Body of pancreas (tissue), 4 donors: ENCODE data around the gene RXRA. TPM values are rescaled to one million over a fixed set of nuclear protein-coding genes. Genes with fewer than 3 reads are reported as not detected.

ENCODE experiments used
- ATAC-seq: fragments of 150-250 bp; one replicate; pipeline ENCODE4 v1.9.1; 2016
- DNase-seq, 4 donors: peaks; one replicate each; pipeline ENCODE4 v3.0.0-alpha.2; 2019
- H3K27ac ChIP-seq, 4 donors: fragments of 200-600 bp; sonication (generic); 1 replicate in 3 of 4; 2 replicates in 1 of 4; pipeline versions ENCODE4 v1.5.1 to v1.6.1; 2016 to 2019; ENCODE audit warnings: mild to moderate bottlenecking in 1 of 4, mixed read lengths in 1 of 4, moderate library complexity in 1 of 4
- H3K27me3 ChIP-seq, 2 donors: fragments of 200-600 bp; sonication (generic); one replicate each; pipeline ENCODE4 v1.6.0; 2016; ENCODE audit warnings: mild to moderate bottlenecking in 1 of 2
- H3K36me3 ChIP-seq, 2 donors: fragments of 200-600 bp; sonication (generic); replicated peaks in 1 of 2; 2 replicates each; pipeline ENCODE4 v1.5.1; 2016; ENCODE audit warnings: low read depth in 2 of 2; ENCODE audit not compliant: insufficient read depth in 1 of 2
- H3K4me1 ChIP-seq: fragments of 200-600 bp; sonication (generic); one replicate; pipeline ENCODE4 v1.6.0; 2016
- H3K4me3 ChIP-seq, 2 donors: fragments of 200-600 bp; sonication (generic); 1 replicate in 1 of 2; 2 replicates in 1 of 2; pipeline ENCODE4 v1.5.1; 2016 to 2019
- H3K9me3 ChIP-seq, 3 donors: fragments of 200-600 bp; sonication (generic); 1 replicate in 2 of 3; 2 replicates in 1 of 3; pipeline ENCODE4 v1.5.1; 2016
- POLR2A ChIP-seq, 3 donors: fragments of 450-650 bp; IDR thresholded peaks; one replicate each; pipeline ENCODE4 v1.6.1; 2016; ENCODE audit warnings: antibody characterized with exemption in 3 of 3, mild to moderate bottlenecking in 2 of 3
- WGBS, 2 donors: methylation state at CpG; one replicate each; pipeline ENCODE4 v1.1.5; 2017; 5-methylcytosine and 5-hydroxymethylcytosine counted together
- intact Hi-C: fragments of 100-400 bp; cut with DNase I; formaldehyde crosslinking; loops from one replicate; pipeline ENCODE4 v1.15.1; 2023
- total RNA-seq, 2 donors: library from RNA; depleted of rRNA; stranded (reverse); fragments of >200 nt; gene quantifications; one replicate each; pipeline ENCODE4 v1.1.0, GENCODE V29; 2016
- TF ChIP-seq, protein P1 (sequence below), 7 experiments: fragments of 450-650 bp in 4 of 7; fragments of 200-600 bp in 3 of 7; sonication (generic) in 3 of 7; IDR thresholded peaks; one replicate each; pipeline ENCODE4 v1.5.1; 2016 to 2019; ENCODE audit warnings: antibody characterized with exemption in 7 of 7

The RXRA gene
- total RNA-seq, 2 donors from 2014 or later: 31.4 to 41.9 TPM

GRCh38 chr9:134401391-134401790, 75.1 kb downstream of the RXRA start:
- Histone ChIP-seq H3K4me3 (no peak overlapping the region), H3K4me1 (peaks cover 37% of the 10 kb centered on the region), H3K27me3 (no peaks in the 10 kb centered on the region), H3K36me3 (no peaks in the 10 kb centered on the region), H3K9me3 (no peaks in the 10 kb centered on the region), H3K27ac (no peak overlapping the region)
- no peak for DNase-seq
- 91 to 96% methylated on average over 14 to 18 of the region's 19 CpGs for WGBS, 2 donors
- intact Hi-C loops: no loop called here
- TF ChIP-seq POLR2A (IDR thresholded peaks at IDR 0.05): no peak
- TF ChIP-seq, protein P1, sequence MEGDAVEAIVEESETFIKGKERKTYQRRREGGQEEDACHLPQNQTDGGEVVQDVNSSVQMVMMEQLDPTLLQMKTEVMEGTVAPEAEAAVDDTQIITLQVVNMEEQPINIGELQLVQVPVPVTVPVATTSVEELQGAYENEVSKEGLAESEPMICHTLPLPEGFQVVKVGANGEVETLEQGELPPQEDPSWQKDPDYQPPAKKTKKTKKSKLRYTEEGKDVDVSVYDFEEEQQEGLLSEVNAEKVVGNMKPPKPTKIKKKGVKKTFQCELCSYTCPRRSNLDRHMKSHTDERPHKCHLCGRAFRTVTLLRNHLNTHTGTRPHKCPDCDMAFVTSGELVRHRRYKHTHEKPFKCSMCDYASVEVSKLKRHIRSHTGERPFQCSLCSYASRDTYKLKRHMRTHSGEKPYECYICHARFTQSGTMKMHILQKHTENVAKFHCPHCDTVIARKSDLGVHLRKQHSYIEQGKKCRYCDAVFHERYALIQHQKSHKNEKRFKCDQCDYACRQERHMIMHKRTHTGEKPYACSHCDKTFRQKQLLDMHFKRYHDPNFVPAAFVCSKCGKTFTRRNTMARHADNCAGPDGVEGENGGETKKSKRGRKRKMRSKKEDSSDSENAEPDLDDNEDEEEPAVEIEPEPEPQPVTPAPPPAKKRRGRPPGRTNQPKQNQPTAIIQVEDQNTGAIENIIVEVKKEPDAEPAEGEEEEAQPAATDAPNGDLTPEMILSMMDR (IDR thresholded peaks at IDR 0.05): no peak
- no peak for ATAC-seq

DNA sequence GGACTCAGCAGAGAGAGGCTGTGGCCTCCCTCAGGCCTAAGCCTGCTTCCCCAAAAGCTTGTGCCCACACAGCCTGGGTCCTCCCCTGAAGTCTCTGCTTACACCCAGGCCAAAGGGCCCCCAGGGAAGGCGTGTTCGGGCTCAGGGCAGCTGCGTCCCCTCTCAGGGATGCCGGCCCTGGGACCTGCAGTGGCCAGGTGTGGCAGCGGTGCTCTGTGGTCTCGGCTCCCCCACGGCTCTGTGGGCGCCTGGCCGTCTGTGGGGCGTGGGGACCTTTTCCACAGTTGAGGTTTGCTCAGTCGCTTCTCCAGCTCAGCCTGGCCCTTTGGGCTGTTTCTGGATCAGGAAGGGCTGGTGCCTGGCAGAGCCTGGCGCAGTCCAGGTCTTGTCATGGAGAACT, 75.9 kb downstream of the RXRA start:
- TF ChIP-seq POLR2A (IDR thresholded peaks at IDR 0.05): no peak
- TF ChIP-seq, protein P1 (IDR thresholded peaks at IDR 0.05): no peak
- H3K27ac ChIP-seq: no peak overlapping the region
- H3K27me3 ChIP-seq: no peaks in the 10 kb centered on the region
- peaks cover 45% of the 10 kb centered on the region for H3K4me1 ChIP-seq
- intact Hi-C loops: no loop called here
- no peak overlapping the region for H3K4me3 ChIP-seq
- DNase-seq (no peak), ATAC-seq (no peak)
- WGBS, 2 donors: 90% methylated on average over 11 of the region's 12 CpGs; no CpG with 5 or more reads in 1 of the 2 donors
- no peaks in the 10 kb centered on the region for H3K36me3 ChIP-seq
- H3K9me3 ChIP-seq: no peaks in the 10 kb centered on the region

- Histone ChIP-seq H3K4me3 (no peak overlapping the region), H3K27me3 (no peaks in the 10 kb centered on the region), H3K4me1 (peaks cover 56% of the 10 kb centered on the region), H3K27ac (peak overlapping the region in 1 of 4 donors; percentile 48), H3K9me3 (no peaks in the 10 kb centered on the region), H3K36me3 (no peaks in the 10 kb centered on the region)
- no peak for TF ChIP-seq POLR2A (IDR thresholded peaks at IDR 0.05)
- TF ChIP-seq, protein P1 (IDR thresholded peaks at IDR 0.05): no peak
- DNase-seq (no peak), ATAC-seq (no peak)
- intact Hi-C loops: no loop called here
- WGBS, 2 donors: 44% methylated on average over 11 of the region's 11 CpGs; no CpG with 5 or more reads in 1 of the 2 donors
Observed at GRCh38 chr9:134403292-134403681, 77.0 kb downstream of the RXRA start.

DNA sequence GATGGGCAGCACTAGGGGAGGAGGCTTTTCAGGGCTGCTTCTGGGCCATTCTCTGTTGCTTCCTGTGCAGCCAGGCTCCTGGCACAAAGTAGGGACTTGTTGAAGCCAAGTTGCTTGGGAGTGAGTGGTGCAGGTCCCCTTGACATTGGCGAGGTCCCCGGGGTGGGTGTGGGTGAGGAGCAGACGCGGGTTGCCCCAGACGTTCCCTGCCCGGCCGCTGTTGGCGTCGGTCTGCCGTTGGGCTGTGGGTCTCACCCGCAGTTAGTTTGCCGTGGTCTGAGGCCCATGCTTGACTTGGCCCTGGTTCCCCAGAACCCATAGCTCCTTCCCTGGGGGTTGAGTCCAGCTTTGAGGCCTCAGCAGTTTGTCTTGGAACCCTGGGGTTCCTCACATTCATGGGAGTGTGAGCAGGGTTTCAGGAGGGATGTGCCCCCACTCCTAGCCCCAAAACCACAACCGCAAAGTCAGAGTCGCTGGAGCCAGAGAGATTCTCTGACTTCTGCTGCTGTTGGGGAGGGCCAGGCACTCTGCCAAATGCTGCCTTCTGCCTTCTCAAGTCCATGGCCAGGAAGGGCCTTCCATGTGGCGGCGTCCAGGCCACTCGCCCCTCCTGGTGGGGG, 77.5 kb downstream of the RXRA start:
- intact Hi-C loops: no loop called here
- H3K36me3 ChIP-seq: no peaks in the 10 kb centered on the region
- H3K27ac ChIP-seq: peak overlapping the region in 2 of 4 donors; percentile 10 to 48
- TF ChIP-seq, protein P1 (IDR thresholded peaks at IDR 0.05): no peak
- TF ChIP-seq POLR2A (IDR thresholded peaks at IDR 0.05): peak in 1 of 3 donors; percentile 15
- 66% methylated on average over 17 of the region's 17 CpGs; no CpG with 5 or more reads in 1 of the 2 donors for WGBS, 2 donors
- peaks cover 58% of the 10 kb centered on the region for H3K4me1 ChIP-seq
- H3K27me3 ChIP-seq: no peaks in the 10 kb centered on the region
- H3K9me3 ChIP-seq: no peaks in the 10 kb centered on the region
- ATAC-seq (no peak), DNase-seq (peak; percentile 41 to 82 (median 62))
- H3K4me3 ChIP-seq: no peak overlapping the region
